Measurements from ENCODE around the gene BICRA.

BICRA gene

DNA sequence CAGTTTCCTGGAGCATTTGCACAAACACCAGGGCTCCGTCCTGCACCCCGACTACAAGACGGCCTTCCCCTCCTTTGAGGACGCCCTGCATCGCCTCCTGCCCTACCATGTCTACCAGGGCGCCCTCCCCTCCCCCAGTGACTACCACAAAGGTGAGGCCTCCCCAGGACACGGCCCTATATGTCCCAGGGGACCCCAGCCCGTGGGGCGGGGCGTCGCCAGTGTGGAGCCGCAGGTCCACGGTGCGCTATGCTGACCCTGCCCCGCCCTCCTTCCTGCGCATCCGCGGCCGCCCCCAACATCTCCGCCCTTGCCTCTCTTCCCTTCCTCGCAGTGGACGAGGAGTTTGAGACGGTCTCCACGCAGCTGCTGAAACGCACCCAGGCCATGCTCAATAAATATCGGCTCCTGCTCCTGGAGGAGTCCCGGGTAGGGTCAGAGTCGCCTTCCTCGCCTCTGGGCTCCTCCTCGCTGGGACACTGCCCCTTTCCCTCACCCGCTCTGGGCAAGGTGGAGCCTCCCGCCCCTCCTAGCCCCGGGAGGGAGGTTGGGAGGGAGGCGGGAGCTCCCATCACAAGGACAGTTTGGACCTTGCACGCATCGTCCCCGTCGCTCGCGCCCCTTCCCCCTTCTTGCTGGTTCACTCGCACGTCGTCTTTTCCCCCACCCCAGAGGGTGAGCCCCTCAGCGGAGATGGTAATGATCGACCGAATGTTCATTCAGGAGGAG is 89.9 kb downstream of the BICRA start:
- H3K4me3 ChIP-seq (ENCODE audit: low read depth, low read length): peak overlapping the region; percentile 31
- H3K27ac ChIP-seq (ENCODE audit: low read depth, low read length): no peak overlapping the region
- no peaks in the 10 kb centered on the region for H3K79me2 ChIP-seq (ENCODE audit: control insufficient read depth, insufficient read depth, low read length, poor library complexity)
- H2AK5ac ChIP-seq (ENCODE audit: low read length): no peak overlapping the region
- no peak overlapping the region for H3K9ac ChIP-seq (ENCODE audit: low read length)
- H2BK120ac ChIP-seq (ENCODE audit: insufficient read depth, low read length, poor library complexity): no peak overlapping the region
- H4K8ac ChIP-seq (ENCODE audit: low read depth, low read length): no peak overlapping the region
- H3K4ac ChIP-seq (ENCODE audit: low read depth, low read length): no peak overlapping the region
- H2BK12ac ChIP-seq (ENCODE audit: low read length): no peak overlapping the region
- no peaks in the 10 kb centered on the region for H3K27me3 ChIP-seq (ENCODE audit: insufficient read depth, low read length)
- no peaks in the 10 kb centered on the region for H3K79me1 ChIP-seq (ENCODE audit: low read length)
- H2AFZ ChIP-seq (ENCODE audit: insufficient read depth, low read length, poor library complexity): no peak overlapping the region
- H4K91ac ChIP-seq (ENCODE audit: low read depth, low read length): no peak overlapping the region
- H3K4me1 ChIP-seq (ENCODE audit: control insufficient read depth in 1 of 2, insufficient read depth in 2 of 2, low read length in 2 of 2): no peaks in the 10 kb centered on the region
- H3K23ac ChIP-seq (ENCODE audit: low read length): no peak overlapping the region
- no peak overlapping the region for H3K18ac ChIP-seq (ENCODE audit: low read length)
- no peak overlapping the region for H4K12ac ChIP-seq (ENCODE audit: low read depth, low read length)
- no peak overlapping the region for H3K14ac ChIP-seq (ENCODE audit: low read length)
- no peak overlapping the region for H2BK5ac ChIP-seq (ENCODE audit: low read depth, low read length, poor library complexity)
- peaks cover 66 to 67% of the 10 kb centered on the region in 2 experiments for H3K36me3 ChIP-seq (ENCODE audit: control insufficient read depth in 1 of 2, insufficient read depth in 2 of 2, low read length in 2 of 2)
- no peak for DNase-seq
- no peaks in the 10 kb centered on the region for H3K9me3 ChIP-seq (ENCODE audit: insufficient read depth, low read depth, low read length)
- no peak overlapping the region for H3K4me2 ChIP-seq (ENCODE audit: low read length)
- WGBS (ENCODE audit: extremely low coverage, insufficient coverage, insufficient read length): no CpG with 5 or more reads among the region's 46 CpGs

DNA sequence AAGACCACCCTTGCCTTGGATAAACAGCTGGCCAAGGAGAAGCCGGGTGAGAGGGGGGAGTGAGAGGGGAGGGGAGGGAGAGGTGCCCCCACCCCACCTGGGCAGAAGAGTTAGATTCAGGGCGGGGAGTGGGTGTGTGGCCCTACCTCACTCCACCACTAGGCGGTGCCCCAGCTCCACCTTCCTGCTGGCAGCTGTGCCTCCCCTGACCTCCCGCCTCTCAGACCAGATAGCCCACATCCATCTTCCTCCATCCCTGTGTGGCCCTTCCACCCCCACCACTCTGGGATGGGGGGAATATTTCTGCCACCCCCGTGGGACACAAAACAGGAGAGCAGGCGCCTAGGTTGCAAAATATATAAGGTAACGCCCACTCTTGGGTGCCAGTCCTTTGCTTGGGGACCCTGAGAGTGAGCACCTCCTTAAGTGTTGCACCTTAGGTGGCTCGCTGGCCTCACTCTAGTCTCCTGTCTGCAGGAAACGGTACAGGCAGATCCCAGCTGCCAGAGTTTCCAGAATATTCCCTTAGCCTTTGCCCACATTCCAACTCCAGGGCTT is 90.5 kb downstream of the BICRA start:
- no peak overlapping the region for H4K12ac ChIP-seq (ENCODE audit: low read depth, low read length)
- H3K79me1 ChIP-seq (ENCODE audit: low read length): no peaks in the 10 kb centered on the region
- H3K36me3 ChIP-seq (ENCODE audit: control insufficient read depth in 1 of 2, insufficient read depth in 2 of 2, low read length in 2 of 2): peaks cover 66 to 67% of the 10 kb centered on the region in 2 experiments
- H3K9ac ChIP-seq (ENCODE audit: low read length): no peak overlapping the region
- no peak overlapping the region for H3K27ac ChIP-seq (ENCODE audit: low read depth, low read length)
- no peak overlapping the region for H2AFZ ChIP-seq (ENCODE audit: insufficient read depth, low read length, poor library complexity)
- H2BK120ac ChIP-seq (ENCODE audit: insufficient read depth, low read length, poor library complexity): no peak overlapping the region
- H3K9me3 ChIP-seq (ENCODE audit: insufficient read depth, low read depth, low read length): no peaks in the 10 kb centered on the region
- H4K8ac ChIP-seq (ENCODE audit: low read depth, low read length): no peak overlapping the region
- H3K4me3 ChIP-seq (ENCODE audit: low read depth, low read length): no peak overlapping the region
- no peak overlapping the region for H3K4ac ChIP-seq (ENCODE audit: low read depth, low read length)
- H3K79me2 ChIP-seq (ENCODE audit: control insufficient read depth, insufficient read depth, low read length, poor library complexity): no peaks in the 10 kb centered on the region
- H3K4me2 ChIP-seq (ENCODE audit: low read length): no peak overlapping the region
- no peak overlapping the region for H2AK5ac ChIP-seq (ENCODE audit: low read length)
- H3K23ac ChIP-seq (ENCODE audit: low read length): no peak overlapping the region
- WGBS (ENCODE audit: extremely low coverage, insufficient coverage, insufficient read length): no CpG with 5 or more reads among the region's 9 CpGs
- H3K14ac ChIP-seq (ENCODE audit: low read length): no peak overlapping the region
- H3K4me1 ChIP-seq (ENCODE audit: control insufficient read depth in 1 of 2, insufficient read depth in 2 of 2, low read length in 2 of 2): no peaks in the 10 kb centered on the region
- no peak overlapping the region for H2BK5ac ChIP-seq (ENCODE audit: low read depth, low read length, poor library complexity)
- DNase-seq: peak; percentile 23 to 60
- no peak overlapping the region for H3K18ac ChIP-seq (ENCODE audit: low read length)
- no peaks in the 10 kb centered on the region for H3K27me3 ChIP-seq (ENCODE audit: insufficient read depth, low read length)
- H2BK12ac ChIP-seq (ENCODE audit: low read length): no peak overlapping the region
- H4K91ac ChIP-seq (ENCODE audit: low read depth, low read length): no peak overlapping the region

DNA sequence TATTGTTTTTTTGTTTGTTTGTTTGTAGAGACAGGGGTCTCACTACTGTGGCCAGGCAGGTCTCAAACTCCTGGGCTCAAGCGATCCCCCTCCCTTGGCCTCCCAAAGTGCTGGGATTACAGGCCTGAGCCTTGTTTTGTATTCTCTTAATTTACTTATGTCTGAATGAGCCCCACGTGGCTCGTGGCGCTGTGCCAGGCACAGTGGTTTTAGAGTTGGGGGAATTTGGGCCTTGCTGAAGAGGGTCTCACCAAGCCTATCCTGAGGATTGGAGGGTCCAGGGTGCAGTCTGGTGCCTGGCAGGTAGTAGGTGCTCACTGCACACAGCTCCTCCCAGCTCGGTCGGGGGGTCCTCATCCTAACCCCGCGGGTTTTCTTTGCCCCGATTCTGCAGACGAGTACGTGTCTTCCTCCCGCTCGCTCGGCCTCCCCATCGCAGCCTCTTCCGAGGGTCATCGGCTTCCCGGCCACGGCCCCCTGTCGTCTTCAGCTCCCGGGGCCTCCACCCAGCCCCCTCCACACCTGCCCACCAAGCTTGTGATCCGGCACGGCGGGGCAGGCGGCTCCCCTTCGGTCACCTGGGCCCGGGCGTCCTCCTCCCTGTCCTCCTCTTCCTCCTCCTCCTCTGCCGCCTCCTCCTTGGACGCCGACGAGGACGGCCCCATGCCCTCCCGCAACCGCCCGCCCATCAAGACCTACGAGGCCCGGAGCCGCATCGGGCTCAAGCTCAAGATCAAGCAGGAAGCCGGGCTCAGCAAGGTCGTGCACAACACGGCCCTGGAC is 92.2 kb downstream of the BICRA start:
- no peak overlapping the region for H3K4me3 ChIP-seq (ENCODE audit: low read depth, low read length)
- H3K36me3 ChIP-seq (ENCODE audit: control insufficient read depth in 1 of 2, insufficient read depth in 2 of 2, low read length in 2 of 2): peaks cover 55 to 57% of the 10 kb centered on the region in 2 experiments
- H3K9me3 ChIP-seq (ENCODE audit: insufficient read depth, low read depth, low read length): no peaks in the 10 kb centered on the region
- H3K4me2 ChIP-seq (ENCODE audit: low read length): no peak overlapping the region
- H4K12ac ChIP-seq (ENCODE audit: low read depth, low read length): no peak overlapping the region
- no peak overlapping the region for H2BK120ac ChIP-seq (ENCODE audit: insufficient read depth, low read length, poor library complexity)
- H3K18ac ChIP-seq (ENCODE audit: low read length): no peak overlapping the region
- H3K27ac ChIP-seq (ENCODE audit: low read depth, low read length): no peak overlapping the region
- H2BK5ac ChIP-seq (ENCODE audit: low read depth, low read length, poor library complexity): no peak overlapping the region
- H3K4me1 ChIP-seq (ENCODE audit: control insufficient read depth in 1 of 2, insufficient read depth in 2 of 2, low read length in 2 of 2): no peaks in the 10 kb centered on the region
- no CpG with 5 or more reads among the region's 43 CpGs for WGBS (ENCODE audit: extremely low coverage, insufficient coverage, insufficient read length)
- no peak overlapping the region for H2BK12ac ChIP-seq (ENCODE audit: low read length)
- H3K4ac ChIP-seq (ENCODE audit: low read depth, low read length): no peak overlapping the region
- H4K8ac ChIP-seq (ENCODE audit: low read depth, low read length): no peak overlapping the region
- no peak overlapping the region for H2AK5ac ChIP-seq (ENCODE audit: low read length)
- H3K79me2 ChIP-seq (ENCODE audit: control insufficient read depth, insufficient read depth, low read length, poor library complexity): no peaks in the 10 kb centered on the region
- no peak overlapping the region for H3K9ac ChIP-seq (ENCODE audit: low read length)
- no peak for DNase-seq
- no peak overlapping the region for H3K23ac ChIP-seq (ENCODE audit: low read length)
- H2AFZ ChIP-seq (ENCODE audit: insufficient read depth, low read length, poor library complexity): no peak overlapping the region
- H3K27me3 ChIP-seq (ENCODE audit: insufficient read depth, low read length): no peaks in the 10 kb centered on the region
- H3K14ac ChIP-seq (ENCODE audit: low read length): no peak overlapping the region
- no peak overlapping the region for H4K91ac ChIP-seq (ENCODE audit: low read depth, low read length)
- no peaks in the 10 kb centered on the region for H3K79me1 ChIP-seq (ENCODE audit: low read length)

DNA sequence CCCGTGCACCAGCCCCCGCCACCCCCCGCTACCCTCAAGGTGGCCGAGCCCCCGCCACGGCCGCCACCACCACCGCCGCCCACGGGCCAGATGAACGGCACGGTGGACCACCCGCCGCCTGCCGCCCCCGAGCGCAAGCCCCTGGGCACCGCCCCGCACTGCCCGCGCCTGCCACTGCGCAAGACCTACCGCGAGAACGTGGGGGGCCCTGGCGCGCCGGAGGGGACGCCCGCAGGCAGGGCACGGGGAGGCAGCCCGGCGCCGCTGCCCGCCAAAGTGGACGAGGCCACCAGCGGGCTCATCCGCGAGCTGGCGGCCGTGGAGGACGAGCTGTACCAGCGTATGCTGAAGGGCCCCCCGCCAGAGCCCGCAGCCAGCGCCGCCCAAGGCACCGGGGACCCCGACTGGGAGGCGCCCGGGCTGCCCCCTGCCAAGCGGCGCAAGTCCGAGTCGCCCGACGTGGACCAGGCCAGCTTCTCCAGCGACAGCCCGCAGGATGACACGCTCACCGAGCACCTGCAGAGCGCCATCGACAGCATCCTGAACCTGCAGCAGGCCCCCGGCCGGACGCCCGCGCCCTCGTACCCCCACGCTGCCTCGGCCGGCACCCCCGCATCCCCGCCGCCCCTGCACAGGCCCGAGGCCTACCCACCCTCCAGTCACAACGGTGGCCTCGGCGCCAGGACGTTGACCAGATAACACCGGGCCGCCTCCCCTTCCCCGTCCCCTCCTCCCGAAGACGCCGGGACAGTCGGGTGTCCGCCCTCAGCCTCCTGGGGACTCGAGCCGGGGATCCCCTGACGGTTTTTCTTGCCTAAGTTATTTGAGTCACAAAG is 93.0 kb downstream of the BICRA start:
- Histone ChIP-seq H4K8ac (ENCODE audit: low read depth, low read length) (no peak overlapping the region), H3K23ac (ENCODE audit: low read length) (no peak overlapping the region)

More for the DNA sequence above, 93.0 kb downstream of the BICRA start:
- Histone ChIP-seq H3K18ac (ENCODE audit: low read length) (no peak overlapping the region), H3K4me2 (ENCODE audit: low read length) (no peak overlapping the region), H3K27ac (ENCODE audit: low read depth, low read length) (no peak overlapping the region), H4K12ac (ENCODE audit: low read depth, low read length) (no peak overlapping the region), H3K4me3 (ENCODE audit: low read depth, low read length) (no peak overlapping the region), H3K36me3 (ENCODE audit: control insufficient read depth in 1 of 2, insufficient read depth in 2 of 2, low read length in 2 of 2) (peaks cover 50 to 51% of the 10 kb centered on the region in 2 experiments), H3K4ac (ENCODE audit: low read depth, low read length) (no peak overlapping the region), H3K9me3 (ENCODE audit: insufficient read depth, low read depth, low read length) (no peaks in the 10 kb centered on the region), H3K27me3 (ENCODE audit: insufficient read depth, low read length) (no peaks in the 10 kb centered on the region), H3K79me2 (ENCODE audit: control insufficient read depth, insufficient read depth, low read length, poor library complexity) (no peaks in the 10 kb centered on the region), H2AK5ac (ENCODE audit: low read length) (no peak overlapping the region), H2BK5ac (ENCODE audit: low read depth, low read length, poor library complexity) (no peak overlapping the region), H3K9ac (ENCODE audit: low read length) (no peak overlapping the region), H2BK12ac (ENCODE audit: low read length) (no peak overlapping the region), H3K79me1 (ENCODE audit: low read length) (no peaks in the 10 kb centered on the region), H3K14ac (ENCODE audit: low read length) (no peak overlapping the region), H4K91ac (ENCODE audit: low read depth, low read length) (no peak overlapping the region), H3K4me1 (ENCODE audit: control insufficient read depth in 1 of 2, insufficient read depth in 2 of 2, low read length in 2 of 2) (no peaks in the 10 kb centered on the region), H2AFZ (ENCODE audit: insufficient read depth, low read length, poor library complexity) (no peak overlapping the region), H2BK120ac (ENCODE audit: insufficient read depth, low read length, poor library complexity) (no peak overlapping the region)
- WGBS (ENCODE audit: extremely low coverage, insufficient coverage, insufficient read length): no CpG with 5 or more reads among the region's 91 CpGs
- DNase-seq: no peak

All from trophoblast cell (in vitro differentiated cells and primary cell).